ENCODE results near the gene ACBD4.

ACBD4 gene

DNA sequence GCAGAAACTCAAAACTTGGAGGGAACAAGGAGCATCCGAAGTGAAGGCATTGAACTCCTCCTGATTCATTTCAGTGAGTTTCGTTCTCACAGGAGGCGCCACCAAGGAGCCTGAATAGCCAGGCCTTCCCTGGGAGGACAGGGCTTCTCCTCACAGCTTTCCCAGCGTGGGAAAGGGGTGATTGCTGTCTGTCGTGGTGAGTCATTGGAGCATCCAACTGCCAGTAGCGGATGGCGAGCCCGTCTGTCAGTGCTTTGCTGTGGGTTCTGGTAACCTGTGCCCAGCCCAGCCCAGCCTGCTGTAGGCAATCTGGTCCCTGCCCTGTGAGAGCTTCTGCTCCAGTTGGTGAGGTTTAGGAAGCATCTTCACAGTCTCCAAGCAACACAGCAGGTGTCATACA lies 31.5 kb upstream of the ACBD4 start:
- TF ChIP-seq, protein P1, sequence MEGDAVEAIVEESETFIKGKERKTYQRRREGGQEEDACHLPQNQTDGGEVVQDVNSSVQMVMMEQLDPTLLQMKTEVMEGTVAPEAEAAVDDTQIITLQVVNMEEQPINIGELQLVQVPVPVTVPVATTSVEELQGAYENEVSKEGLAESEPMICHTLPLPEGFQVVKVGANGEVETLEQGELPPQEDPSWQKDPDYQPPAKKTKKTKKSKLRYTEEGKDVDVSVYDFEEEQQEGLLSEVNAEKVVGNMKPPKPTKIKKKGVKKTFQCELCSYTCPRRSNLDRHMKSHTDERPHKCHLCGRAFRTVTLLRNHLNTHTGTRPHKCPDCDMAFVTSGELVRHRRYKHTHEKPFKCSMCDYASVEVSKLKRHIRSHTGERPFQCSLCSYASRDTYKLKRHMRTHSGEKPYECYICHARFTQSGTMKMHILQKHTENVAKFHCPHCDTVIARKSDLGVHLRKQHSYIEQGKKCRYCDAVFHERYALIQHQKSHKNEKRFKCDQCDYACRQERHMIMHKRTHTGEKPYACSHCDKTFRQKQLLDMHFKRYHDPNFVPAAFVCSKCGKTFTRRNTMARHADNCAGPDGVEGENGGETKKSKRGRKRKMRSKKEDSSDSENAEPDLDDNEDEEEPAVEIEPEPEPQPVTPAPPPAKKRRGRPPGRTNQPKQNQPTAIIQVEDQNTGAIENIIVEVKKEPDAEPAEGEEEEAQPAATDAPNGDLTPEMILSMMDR (IDR thresholded peaks at IDR 0.05; ENCODE audit: insufficient read depth, low read depth, low read length, missing control alignments) = no peak
- DNase-seq (ENCODE audit: low read depth) = no peak
- H3K4me3 ChIP-seq (ENCODE audit: low read length) = no peak overlapping the region

DNA sequence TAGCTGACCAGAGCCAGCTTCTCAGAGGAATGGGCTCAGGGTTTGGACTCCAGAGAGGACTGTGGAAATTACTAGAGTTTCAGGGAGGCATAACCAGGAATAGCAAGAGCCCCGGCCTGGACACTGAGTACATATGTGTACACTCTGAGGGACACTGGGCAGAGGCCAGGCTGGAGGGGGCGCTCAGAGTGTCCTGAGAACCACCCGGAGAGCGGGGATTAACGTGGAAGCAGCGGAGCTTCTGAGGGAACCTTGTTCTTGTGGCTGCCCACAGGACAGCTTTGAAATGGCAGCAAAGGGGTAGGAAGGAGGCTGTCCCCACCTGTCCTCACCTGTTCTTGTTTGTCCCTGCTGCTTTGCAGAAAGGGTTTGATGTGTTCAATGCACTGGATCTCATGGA lies 31.0 kb upstream of the ACBD4 start:
- no peak for DNase-seq (ENCODE audit: low read depth)
- no peak overlapping the region for H3K4me3 ChIP-seq (ENCODE audit: low read length)
- TF ChIP-seq, protein P1 (IDR thresholded peaks at IDR 0.05; ENCODE audit: insufficient read depth, low read depth, low read length, missing control alignments) = no peak

- no peak overlapping the region for H3K4me3 ChIP-seq (ENCODE audit: low read length)
- DNase-seq (ENCODE audit: low read depth) = no peak
- TF ChIP-seq, protein P1 (IDR thresholded peaks at IDR 0.05; ENCODE audit: insufficient read depth, low read depth, low read length, missing control alignments) = no peak
Measured at GRCh38 chr17:45104907-45105624, 30.4 kb upstream of the ACBD4 start.

- no peak for DNase-seq (ENCODE audit: low read depth)
- no peak overlapping the region for H3K4me3 ChIP-seq (ENCODE audit: low read length)
- TF ChIP-seq, protein P1 (IDR thresholded peaks at IDR 0.05; ENCODE audit: insufficient read depth, low read depth, low read length, missing control alignments) = no peak
Measured at GRCh38 chr17:45106096-45106495, 29.4 kb upstream of the ACBD4 start.

GRCh38 chr17:45106582-45106981 lies 28.9 kb upstream of the ACBD4 start:
- TF ChIP-seq, protein P1 (IDR thresholded peaks at IDR 0.05; ENCODE audit: insufficient read depth, low read depth, low read length, missing control alignments) = no peak
- no peak overlapping the region for H3K4me3 ChIP-seq (ENCODE audit: low read length)
- no peak for DNase-seq (ENCODE audit: low read depth)

DNA sequence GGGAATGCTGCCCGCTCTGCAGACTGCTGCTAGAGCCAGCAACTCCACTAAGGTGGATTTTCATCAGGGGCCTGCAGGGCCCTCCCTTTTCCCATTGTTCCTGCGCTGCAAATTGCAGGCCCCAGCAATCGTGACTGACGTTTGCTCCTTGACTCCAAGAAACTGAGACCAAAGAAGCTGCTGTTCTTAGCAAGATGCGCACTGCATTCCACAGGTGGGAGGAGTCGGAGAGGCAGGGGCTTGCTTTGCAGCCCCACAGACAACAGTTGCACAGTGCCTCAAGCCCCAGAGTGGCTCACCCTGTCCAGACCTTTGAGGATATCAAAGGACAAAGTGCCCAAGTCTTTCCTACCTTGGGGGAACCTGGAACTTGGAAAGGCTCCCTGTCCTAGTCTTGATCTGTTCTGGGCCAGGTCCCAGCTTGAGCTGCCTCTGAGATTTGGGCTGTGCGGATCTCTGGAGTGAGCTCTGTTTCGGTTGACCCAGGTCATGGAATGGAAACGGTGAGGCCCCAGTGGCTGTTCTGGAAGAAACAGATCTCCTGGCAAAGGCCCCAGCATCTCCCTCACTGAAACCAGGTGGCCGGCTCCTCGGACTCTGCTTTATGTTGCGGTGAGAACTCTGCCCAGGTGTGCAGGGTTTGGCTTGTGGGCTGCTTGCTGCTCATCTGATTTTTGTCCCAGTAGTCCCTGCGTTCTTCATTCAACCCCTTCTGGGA lies 28.0 kb upstream of the ACBD4 start:
- H3K4me3 ChIP-seq (ENCODE audit: low read length) = no peak overlapping the region
- TF ChIP-seq, protein P1 (IDR thresholded peaks at IDR 0.05; ENCODE audit: insufficient read depth, low read depth, low read length, missing control alignments) = no peak
- DNase-seq (ENCODE audit: low read depth) = no peak

Measured in epithelial cell of esophagus (primary cell).